Endometrium (tissue), 2 donors: ENCODE results near the gene PDLIM5.
A peak's percentile ranks its signal among the peaks of the same experiment; 100 is the strongest.
"Not testable (repeated sequence)": the region's sequence is repeated elsewhere in the genome, so short reads cannot be mapped to it uniquely, and the experiment has no call there.

Experiments used
- FAIRE-seq: peaks from 2 replicates; lab custom pipeline; 2012; peaks lifted over from hg19 to GRCh38; lab: Jason Lieb, UNC
- donor health status: control.
- donor health status: control.

PDLIM5 gene, protein sequence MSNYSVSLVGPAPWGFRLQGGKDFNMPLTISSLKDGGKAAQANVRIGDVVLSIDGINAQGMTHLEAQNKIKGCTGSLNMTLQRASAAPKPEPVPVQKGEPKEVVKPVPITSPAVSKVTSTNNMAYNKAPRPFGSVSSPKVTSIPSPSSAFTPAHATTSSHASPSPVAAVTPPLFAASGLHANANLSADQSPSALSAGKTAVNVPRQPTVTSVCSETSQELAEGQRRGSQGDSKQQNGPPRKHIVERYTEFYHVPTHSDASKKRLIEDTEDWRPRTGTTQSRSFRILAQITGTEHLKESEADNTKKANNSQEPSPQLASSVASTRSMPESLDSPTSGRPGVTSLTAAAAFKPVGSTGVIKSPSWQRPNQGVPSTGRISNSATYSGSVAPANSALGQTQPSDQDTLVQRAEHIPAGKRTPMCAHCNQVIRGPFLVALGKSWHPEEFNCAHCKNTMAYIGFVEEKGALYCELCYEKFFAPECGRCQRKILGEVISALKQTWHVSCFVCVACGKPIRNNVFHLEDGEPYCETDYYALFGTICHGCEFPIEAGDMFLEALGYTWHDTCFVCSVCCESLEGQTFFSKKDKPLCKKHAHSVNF

DNA sequence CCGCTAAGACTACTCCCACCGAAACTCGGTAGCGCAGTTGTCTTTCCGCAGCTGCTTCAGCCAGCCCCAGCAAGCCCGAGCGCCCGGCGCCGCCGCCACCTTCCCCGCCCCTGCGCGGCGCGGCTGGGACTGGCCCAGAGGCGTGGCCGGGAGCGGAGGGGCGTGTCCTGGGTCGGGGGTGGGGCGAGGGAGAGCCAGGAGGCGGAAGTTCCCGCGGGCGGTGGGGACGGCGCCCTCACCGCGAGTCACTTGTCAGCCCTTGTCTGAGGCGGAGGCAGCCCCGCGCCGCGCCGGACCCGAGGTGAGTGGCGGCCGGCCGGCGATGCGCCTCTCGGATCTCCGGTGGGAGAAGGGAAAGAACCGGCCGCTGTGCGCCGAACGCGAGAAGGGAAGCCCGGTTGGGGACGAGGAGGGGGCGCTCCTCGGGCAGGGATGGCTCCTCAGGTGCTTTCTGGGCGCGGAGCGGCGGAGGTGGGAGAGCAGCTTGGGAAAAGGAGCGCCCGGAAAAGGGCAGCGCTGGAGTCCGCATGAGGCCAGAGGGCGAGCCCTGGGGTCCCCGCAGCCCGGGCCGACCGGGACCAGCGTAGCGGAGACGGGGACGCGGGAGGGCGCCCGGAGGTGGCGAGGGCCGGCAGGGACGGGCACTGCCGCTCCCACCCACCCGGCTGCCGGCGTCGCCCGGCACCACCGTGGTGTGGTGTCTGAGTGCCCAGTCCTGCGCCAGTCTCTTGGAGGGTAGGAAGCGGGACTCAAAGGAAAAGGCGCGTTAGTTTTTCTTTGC, at the start of gene PDLIM5:
TSS of gene PDLIM5 (plus strand) at position 248 of the 781 bp plus-strand sequence. CDS start 3,347 bp downstream, outside the sequence.
- no peak for FAIRE-seq

DNA sequence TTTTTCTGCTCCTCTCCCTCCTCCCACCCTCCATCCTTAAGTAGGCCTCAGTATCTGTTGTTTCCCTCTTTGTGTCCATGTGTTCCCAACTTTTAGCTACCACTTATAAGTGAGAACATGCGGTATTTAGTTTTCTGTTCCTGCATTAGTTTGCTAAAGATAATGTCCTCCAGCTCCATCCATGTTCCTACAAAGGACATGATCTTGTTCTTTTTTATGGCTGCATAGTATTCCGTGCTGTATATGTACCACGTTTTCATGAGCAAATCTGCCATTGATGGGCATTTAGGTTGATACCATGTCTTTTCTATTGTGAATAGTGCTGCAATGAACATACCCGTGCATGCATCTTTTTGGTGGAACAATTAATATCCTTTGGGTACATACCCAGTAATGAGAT, 49.3 kb upstream of the PDLIM5 start:
- not testable (repeated sequence) for FAIRE-seq

DNA sequence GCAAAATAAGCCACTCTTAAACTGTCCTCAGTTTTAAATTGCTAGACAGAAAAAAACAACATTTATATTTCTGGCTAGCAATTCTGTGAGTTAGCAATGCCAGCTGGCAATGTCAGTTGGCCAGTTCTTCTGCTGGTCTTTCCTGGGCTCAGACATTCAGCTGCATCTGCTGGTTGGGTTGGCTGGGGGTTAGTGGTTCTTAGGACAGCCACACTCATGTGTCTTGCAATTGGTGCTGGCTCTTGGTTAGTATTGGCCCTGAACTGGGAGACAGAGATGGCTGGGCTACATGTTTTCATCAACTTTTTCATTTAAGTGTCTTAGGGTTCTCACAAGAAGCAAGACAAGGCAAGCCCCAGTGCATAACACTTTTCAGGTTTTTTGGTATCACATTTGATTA, 48.0 kb upstream of the PDLIM5 start:
- FAIRE-seq = no peak

DNA sequence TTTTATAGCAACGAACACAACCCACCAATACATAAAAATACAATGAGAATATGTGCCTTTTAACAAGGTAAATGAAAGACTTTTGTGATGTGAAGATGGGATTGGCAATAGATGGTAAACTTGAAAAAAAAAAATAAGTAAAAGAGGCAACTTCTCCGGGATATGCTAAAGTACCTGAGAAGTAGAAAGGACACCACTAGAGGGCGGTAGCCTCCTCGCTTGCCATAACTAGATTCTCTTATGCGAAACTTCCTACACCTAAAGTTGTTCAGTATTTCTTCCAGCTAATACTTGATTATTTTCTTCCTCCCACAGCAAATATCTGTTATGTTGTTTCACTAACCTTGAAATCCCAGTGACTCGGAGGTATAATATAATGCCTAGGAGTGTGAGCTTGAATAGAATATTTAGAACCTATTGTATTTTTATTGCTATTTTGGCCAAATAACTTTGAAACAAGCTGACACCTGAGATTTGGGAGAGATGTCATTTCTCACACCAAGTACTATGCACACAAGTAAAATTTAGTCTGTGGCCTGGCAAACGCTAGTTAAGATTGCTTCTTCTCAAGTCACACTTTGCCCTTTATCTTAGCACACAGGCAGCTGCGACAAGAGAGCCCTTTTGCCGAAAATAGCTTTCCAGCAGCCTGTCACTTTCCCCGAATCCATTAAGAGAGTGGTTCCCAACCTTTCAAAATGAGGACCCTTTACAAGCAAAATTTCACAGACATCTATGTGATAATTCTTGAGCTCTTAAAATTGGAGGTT, 44.9 kb upstream of the PDLIM5 start:
- FAIRE-seq = peak; percentile 93

DNA sequence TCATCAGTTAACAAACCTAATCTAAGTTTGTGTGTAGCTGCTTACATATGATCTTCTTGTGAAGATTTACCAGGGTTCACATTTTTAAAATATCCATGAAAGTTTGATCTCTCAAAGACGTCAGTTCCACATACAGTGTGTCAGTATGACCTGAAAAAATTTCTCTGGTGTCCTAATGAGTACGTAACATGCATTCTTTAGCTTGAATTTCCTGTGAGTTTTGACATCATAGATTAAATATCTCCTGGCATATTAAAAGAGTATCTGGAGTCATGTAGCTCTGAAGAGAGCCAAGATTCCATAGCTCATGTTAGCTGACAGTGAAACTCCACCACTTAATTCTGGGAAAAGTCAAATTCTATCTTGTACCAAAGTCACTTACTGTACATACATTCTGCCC, 43.9 kb upstream of the PDLIM5 start:
- no peak for FAIRE-seq

DNA sequence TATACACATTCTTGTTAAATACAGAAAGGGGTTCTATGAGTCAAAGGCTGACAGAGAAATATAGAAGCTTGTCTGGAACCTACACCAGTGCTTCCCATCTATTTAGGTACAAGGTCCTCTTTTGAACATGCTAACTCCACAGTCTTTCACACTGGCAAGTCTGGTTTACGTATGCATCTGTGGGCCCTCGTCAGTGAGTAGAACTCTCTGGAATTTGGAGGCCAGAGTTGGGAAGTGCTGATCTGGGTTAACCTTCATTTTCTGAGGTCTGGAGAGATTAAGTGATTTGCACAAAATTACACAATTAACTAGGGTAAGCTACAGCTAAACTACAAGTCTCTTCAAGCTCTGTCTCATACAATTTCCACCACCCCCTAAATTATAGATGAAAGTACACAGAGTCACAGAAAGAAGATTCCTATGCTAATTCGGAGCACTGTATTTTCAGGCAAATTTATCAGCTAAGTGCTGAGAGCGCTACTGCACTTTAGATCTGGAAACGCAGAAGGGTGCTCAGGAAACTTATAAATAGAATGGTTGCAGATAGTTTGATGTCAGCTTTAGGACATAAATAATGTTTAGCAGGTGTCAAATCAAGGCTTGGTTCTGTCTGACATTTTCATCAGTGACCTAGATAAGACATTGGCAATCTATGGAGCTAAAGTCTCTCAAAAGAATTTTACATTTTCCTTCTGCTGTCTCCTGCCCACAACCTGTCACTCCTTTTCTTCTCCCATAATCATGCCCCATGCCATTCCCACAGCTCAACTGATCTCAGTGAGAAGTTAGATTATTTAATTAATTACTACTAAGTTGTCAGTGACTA, 43.0 kb upstream of the PDLIM5 start:
- FAIRE-seq = no peak

DNA sequence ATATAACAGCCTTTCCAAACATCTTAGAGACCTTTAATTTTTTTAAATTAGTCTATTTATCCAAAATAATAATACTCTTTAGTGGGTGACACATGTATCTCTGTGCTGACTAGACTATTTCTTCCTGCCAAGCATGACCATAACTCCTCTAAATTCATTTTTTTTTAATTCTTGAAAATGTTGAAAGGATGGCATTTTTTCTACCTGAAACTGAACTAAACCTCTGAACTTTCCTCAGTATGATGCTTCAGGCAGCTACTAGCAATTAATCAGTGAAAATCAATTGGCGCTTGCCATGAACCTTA, 42.4 kb upstream of the PDLIM5 start:
- no peak for FAIRE-seq

DNA sequence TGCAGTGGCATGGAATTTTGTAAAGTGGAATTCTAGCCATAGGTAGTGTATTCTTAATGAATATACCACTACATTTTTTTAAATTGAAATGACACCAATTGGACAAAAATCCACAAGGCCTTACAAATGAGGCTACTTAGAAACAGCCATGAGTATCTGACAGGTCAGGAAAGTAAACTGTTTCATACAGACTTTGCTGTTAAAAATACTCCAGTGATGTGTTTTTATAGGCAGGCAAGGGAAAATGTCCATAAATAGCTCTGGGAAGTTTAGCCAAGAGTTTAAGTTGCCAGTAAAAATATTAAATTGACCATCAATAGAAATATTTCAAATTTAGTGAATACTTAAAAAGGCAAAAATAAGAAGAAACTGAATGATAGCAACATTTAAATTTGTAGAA, 41.8 kb upstream of the PDLIM5 start:
- no peak for FAIRE-seq

DNA sequence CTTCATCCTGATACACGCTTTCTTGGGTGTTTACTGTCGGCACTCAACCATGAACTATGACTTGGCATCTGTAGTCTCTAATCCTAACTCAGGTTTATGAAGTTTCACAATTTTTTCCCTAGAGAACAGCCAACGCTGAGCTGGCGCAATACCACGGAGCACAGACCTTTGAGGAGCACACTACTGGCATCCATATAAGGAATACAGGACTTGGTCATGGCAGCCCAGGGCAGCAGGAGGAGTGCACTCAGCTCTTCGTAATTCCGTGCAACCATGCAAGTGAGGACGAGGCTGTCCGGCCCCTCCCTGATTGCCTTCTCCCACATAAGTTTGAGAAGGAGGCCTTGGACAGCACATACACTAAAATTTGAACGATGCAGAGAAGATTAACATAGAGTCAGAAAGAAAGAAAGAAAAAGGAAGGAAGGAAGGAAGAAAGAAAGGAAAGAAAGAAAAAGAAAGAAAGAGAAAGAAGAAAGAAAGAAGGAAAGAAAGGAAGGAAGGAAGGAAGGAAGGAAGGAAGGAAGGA, 41.0 kb upstream of the PDLIM5 start:
- FAIRE-seq = no peak

DNA sequence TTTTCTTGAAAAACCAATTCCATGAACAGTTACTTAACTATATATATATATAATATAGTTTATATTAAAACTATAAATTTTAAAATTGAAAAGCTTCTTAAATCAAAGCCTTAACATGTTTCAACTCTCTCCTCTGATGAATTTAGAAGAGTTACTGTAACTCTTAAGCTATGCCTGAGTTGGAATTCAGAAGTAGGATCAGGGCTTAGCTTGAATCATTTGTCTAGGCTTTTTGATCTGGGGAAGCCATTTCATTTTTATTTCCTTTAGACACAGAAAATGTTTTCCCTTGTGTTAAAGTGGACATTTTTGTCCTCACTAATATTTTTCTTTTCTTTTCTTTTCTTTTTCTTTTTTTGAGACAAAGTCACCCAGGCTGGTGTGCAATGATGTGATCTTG, 40.4 kb upstream of the PDLIM5 start:
- no peak for FAIRE-seq

DNA sequence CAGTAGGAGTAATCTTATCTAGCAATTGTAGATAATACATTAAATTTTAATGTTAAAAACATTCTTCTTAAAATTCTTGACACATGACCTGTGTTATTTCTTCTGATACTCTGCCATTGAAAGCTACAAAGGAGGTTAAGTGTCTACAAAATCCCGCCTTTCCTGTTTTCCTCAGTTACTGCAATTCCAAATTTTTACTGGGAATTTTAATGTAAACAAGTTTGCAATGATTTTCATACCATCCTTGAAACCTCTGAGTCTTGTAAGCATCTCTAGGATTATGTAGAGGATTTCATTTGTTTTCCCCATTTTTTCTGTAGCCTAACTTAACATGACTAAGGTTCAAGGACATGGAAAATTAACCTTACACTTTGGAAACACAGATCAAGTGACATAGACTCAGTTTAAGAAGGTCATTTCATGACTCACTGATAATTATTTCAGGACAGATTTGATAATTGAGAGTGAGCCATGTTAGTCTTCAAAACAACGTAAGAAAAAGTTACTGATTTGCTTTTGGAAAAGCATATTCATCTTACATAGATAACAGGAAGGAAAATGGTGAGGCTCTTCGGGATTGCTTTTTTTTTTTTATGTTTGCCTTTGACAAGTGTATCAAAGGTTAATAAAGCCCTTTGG, 39.6 kb upstream of the PDLIM5 start:
- no peak for FAIRE-seq

DNA sequence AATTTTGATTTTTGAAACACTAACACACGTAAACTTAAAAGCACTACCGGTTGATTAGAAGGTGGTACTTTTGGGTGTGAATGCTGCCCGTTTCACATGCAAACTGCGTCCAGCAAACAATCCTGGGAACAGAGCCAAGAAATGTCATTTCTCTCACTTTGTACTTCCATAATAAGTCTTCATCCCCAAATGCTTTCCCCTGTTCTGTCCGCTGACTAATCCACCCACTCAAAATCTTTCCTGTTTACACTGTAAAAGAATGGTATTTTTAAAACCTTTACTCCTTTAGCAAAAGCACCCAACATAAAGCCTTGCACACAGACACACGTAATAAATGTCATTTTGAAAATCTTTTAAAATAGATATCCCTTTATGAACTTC, 39.1 kb upstream of the PDLIM5 start:
- no peak for FAIRE-seq

DNA sequence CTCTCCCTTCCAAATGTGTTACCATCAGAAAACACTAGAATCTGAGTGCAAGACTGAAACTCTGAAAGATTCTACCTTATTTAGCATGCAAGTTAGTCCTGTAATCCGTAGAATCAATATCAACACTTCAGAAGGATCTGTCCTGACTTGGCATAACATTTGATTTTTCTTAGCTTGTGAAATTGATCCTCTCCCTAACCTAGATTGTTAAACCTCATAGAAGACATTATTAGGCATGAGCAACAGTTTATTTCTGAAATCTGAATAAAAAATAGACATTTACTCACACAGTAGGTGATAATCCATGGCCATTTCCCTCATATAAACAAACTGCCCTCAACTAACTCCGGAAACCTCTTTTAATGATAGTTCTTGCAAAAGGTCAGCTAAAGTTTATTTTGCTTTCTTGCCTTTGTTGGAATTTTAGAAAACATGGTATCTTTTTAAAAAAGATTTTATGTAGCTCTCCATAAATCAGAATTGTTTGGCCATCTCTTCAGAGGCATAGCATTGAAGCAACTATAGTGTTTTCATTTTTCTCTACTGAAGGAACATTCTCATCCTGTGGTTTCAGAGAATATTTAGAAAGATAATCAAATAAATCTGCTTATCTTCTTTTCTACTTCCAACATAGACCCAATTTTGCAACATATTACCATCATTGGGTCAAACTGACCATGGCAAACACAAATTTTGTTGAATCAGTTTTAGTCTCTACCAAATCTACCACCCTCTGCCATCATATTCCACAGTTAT, 38.5 kb upstream of the PDLIM5 start:
- FAIRE-seq = peak; percentile 91

DNA sequence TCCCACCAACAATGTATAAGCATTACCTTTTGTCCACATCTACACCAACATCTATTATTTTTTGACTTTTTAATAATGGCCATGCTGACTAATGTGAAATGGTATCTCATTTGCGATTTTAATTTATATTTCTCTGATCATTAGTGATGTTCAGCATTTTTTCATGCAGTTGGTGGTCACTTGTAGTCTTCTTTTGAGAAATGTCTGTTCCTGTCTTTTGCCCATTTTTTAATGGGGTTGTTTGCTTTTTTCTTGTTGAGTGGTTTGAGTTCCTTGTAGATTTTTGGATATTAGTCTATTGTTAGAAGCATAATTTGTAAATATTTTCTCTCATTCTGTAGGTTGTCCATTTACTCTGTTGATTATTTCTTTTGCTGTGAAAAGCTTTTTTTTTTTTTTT, 36.8 kb upstream of the PDLIM5 start:
- no peak for FAIRE-seq

DNA sequence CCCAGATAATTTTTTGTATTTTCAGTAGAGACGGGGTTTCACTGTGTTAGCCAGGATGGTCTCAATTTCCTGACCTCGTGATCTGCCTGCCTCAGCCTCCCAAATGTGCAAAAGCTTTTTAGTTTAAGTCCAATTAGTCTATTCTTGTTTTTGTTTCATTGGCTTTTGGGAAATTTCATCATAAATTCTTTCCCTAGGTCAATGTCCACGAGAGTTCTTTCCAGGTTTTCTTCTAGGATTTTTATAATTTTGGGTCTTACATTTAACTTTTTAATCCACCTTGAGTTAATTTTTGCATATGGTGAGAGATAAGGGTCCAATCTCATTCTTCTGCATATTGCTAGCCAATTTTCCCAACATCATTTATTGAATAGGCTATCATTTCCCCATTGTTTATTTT, 36.3 kb upstream of the PDLIM5 start:
- FAIRE-seq = no peak

DNA sequence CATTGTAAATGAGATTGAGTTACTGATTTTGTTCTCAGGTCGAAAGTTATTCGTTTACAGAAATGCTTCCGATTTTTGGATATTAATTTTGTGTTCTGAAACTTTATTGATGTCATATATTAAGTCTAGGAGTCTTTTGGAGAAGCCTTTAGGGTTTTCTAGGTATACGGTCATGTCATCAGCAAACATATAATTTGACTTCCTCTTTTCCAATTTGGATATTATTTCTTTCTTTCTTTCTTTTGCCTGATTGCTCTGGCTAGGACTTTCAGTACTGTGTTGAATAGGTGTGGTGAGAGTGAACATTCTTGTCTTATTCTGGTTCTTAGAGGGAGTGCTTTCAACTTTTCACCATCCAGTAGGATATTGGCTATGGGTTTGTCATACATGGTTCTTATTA, 35.4 kb upstream of the PDLIM5 start:
- FAIRE-seq = no peak

DNA sequence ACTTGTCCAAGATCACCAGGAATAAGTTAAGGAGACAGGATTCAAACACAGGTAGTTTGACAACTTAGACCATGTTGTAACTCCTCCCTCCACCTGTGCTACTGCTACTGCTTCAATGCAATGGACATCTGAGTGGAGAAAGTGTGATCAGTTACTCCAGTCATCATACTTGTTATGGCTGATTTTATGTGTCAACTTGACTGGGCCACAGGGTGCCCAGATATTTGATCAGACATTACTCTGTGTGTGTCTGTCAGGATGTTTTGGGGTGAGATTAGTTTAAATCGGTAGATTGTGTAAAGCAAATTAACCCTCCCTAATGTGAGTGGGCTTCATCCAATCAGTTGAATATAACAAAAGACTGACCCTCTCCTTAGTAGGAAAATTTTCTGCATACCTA, 34.8 kb upstream of the PDLIM5 start:
- no peak for FAIRE-seq

DNA sequence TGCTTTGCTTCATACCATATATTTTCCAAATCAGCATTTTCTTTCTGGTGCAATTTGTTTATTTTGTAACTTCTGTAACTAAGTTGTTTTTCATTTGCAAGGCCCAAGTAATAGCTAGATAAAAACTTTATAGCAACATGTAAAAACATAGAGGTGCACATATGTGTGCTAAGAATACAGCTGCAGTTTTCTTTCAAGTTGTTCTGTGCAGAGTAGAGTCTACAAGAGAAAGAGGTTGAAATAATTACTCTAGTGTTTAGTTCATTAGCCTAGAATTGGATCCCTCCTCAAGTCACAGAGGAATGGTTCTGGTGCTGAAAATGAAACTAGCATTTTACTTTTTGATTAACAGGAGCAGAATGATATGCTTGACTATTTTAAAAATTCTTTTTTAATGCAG, 32.2 kb upstream of the PDLIM5 start:
- no peak for FAIRE-seq

DNA sequence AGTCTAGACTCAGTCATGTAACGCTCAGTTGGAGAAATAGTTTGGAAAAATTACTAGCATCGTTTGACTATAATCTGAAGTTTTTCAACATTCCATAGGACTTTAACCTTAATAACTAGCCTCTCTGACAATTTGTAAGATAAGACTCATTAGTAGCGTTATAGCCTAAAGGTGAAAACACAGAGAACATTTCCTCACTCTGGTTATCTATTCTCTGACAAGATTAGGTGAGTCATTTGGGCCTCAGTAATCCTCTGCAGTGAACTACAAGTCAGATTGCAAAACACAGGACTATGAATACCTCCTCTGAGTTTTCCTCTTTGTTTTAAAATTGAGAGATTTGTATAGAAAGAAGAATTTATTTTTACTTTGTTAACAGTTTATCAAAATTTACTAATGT, 31.8 kb upstream of the PDLIM5 start:
- FAIRE-seq = no peak

DNA sequence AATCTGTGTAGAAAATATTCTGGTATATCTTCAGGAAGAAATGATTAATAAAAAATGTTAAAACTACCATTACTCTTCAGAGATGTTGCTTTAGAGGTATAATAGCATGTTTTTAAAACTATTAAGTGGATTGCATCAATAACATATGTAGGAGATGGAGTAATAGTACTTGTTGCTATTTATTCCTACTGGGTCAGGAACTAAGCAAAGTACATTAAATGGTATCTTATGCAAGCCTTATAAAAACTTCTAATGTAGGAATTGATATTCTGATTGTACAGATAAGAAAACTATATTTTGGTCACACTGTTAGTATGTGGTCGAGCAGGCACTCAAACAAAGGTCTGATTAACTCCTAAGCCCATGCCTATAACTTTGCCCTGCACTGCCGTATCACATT, 31.4 kb upstream of the PDLIM5 start:
- no peak for FAIRE-seq
